ENCODE results near the gene HLA-G.

Gene HLA-G

DNA sequence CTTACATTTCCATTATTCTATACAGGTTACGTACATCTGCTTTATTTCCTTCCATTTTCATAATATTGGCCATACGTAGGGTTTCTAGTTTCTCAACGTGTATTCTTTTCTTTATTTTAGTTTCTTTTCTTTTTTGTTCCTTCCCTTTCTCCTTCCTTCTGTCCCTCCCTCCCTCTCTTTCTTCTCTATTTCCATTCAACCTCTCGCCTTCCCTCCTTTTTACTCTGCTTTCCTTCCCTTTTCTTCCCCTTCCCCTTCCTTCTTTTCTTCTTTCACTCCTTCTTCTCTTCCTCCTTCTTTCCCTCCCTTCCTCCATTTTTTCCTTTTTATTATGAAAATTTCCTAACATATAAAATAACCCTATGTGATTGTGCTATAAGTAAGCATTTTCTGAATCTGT, 8.7 kb upstream of the HLA-G start:
- DNase-seq (ENCODE audit: low spot score), result no peak

GRCh38 chr6:29824144-29824543, 3.5 kb upstream of the HLA-G start:
- no peak for DNase-seq (ENCODE audit: low spot score)

DNA sequence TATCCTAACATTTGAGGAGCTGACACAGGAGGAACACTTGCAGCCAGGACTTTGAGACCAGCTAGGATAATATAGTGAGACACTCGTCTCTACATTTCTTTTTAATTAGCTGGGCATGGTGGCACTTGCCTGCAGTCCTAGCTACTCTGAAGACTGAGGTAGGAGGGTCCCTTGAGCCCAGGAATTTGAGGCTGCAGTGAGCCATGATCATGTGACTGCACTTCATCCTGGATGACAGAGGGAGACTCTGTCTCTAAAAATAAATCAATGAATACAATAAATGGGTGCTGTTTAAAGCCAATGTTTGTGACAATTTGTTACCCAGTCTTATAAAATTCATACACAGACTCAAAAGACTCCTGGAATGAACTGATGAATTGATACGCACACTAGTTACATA, 1.8 kb upstream of the HLA-G start:
- DNase-seq (ENCODE audit: low spot score), result no peak

DNA sequence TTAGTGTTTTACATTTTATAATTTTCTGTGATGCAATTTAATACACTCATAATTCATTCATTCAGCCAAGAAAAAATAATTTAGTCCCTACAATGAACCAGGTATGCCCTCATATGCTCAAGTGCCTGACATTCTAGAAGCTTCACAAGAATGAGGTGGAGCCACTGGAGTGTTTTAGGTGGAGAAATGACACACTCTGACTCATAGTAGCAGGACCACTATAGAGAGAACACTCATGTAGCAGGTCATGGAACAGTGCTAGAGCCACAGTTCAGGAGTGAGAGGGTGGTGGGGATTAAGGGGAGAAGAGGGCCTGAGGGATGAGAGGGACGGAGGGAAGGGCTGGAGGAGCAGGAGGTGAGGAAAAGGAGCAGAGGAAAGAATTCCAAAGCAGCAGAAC, 1.4 kb upstream of the HLA-G start:
- no peak for DNase-seq (ENCODE audit: low spot score)

DNA sequence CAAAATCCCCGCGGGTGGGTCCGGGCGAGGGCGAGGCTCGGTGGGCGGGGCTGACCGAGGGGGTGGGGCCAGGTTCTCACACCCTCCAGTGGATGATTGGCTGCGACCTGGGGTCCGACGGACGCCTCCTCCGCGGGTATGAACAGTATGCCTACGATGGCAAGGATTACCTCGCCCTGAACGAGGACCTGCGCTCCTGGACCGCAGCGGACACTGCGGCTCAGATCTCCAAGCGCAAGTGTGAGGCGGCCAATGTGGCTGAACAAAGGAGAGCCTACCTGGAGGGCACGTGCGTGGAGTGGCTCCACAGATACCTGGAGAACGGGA, 809 bp downstream of the HLA-G start:
- no peak for DNase-seq (ENCODE audit: low spot score)

GRCh38 chr6:29829766-29830165, 2.1 kb downstream of the HLA-G start:
- DNase-seq (ENCODE audit: low spot score), result no peak

DNA sequence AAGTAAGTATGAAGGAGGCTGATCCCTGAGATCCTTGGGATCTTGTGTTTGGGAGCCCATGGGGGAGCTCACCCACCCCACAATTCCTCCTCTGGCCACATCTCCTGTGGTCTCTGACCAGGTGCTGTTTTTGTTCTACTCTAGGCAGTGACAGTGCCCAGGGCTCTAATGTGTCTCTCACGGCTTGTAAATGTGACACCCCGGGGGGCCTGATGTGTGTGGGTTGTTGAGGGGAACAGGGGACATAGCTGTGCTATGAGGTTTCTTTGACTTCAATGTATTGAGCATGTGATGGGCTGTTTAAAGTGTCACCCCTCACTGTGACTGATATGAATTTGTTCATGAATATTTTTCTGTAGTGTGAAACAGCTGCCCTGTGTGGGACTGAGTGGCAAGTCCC, 2.8 kb downstream of the HLA-G start:
- no peak for DNase-seq (ENCODE audit: low spot score)

DNA sequence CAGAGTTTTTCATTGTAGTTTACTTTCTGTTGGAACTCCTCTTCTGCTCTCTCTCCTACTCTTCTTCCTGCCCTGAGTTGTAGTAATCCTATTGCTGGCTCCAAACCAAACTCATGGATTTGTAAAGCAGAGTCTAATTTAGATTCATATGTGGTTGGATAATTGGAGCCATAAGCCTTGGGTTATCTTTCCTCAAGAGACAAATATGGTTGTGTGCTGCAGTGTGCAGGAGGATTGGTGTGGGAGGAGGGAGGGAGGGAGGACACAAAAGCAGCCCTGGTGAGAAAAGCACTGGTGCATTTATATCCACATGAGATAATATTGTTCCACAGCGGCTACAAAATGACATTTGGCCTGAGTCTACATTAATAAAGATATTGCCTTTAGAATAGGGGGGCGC, 4.2 kb downstream of the HLA-G start:
- DNase-seq (ENCODE audit: low spot score), result no peak

- peak; percentile 20 for DNase-seq (ENCODE audit: low spot score)
Measured at GRCh38 chr6:29834564-29835436, 7.2 kb downstream of the HLA-G start.

DNA sequence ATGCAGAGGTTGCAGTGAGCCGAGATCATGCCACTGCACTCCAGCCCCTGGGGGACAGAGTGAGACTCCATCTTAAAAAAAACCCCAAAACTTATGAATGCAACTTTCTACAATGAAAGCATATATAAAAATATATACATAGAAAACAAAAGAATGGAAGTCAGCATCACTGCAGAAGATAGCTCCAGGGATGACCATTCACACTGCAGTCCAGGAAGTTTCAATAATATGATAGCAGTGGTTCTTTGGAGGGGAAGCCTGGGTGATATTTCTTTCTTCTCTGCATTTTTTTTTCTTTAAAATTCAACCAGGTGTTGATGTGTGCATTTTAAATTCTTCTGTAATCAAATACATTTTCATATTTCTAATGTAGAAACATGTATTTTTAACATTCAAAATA, 12.3 kb downstream of the HLA-G start:
- no peak for DNase-seq (ENCODE audit: low spot score)

DNA sequence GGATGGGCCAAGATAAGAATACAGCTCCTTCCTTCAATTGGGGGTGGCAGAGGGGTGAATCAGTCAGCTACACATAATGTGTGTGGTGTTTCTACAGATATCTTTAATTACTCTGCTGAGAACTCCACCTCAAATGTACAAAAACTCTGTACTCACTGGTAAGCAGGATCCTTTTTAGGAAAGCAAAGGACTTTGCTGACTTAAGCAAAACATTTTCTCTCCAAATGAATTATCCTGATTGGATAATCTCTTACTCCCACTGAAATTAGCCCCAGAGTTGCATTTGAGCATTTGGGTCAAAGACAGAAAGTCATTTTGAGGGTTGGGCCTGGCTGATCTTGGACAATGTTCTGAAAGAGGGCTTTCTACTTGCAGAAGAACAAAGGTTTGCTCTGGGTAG, 13.4 kb downstream of the HLA-G start:
- DNase-seq (ENCODE audit: low spot score), result no peak

- no peak for DNase-seq (ENCODE audit: low spot score)
Measured at GRCh38 chr6:29845405-29846006, 17.9 kb downstream of the HLA-G start.

DNA sequence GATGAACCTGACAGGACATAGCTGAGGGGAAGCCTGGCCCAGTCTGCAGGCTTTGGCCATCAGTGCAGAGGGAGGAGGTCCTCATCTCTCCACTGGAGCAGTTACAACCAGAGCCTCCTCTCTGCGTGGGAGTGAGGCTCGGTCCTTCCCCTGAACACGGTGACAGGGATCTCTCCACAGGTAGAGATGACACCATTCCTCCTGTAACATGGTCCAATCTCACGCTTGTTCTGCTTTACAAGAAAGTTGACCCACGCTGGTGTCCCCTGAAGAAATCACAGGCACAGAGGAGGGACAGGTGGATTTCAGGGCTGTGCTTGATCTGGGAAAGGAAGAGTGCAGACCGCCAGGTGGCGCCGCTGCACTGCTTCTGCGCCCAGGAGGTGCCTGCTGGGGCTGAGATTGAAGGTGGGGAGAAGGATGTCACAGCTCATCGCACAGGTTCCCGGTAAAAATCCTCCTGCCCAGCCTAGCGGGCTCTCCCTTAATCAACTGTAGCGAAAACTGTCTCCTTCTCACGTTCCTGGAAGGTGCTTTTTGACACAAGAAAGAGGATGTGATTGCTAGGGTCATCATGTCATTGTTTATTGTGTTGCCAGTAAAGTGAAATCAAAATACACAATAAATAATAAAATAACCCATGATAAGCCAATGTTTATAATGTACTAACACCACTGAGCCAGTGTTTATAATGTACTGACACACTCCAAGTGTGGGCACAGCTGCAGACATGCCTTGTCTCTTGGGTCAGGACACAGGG, 20.4 kb downstream of the HLA-G start:
- peak; percentile 67 for DNase-seq (ENCODE audit: low spot score)

DNA sequence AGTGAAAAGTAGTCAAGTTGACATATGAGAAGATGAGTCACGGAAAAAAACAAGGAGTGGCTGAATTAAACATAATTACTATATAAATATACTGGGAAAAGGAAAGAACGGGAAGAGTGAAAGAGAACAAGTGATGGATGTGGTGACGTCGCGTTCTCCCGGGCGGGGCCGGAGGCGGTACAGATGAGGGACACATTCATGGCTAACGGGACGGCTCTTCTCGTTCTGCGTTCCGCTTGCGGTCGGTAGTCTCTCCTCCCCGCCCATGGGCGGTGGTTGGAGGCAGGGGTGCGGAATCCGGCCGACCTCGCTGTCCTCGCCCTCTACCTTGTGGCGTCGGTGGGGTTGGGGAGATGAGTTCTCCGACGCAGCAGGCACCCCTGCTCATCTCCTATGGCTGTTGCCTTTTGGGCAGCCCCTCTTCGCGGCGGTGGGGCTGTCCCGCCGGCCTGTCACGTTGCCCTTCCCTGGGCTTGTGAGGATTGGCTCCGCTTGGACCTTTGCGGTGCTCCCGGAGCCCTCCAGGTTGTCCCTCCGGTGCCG, 22.5 kb downstream of the HLA-G start:
- DNase-seq (ENCODE audit: low spot score), result no peak

- DNase-seq (ENCODE audit: low spot score), result no peak
Measured at GRCh38 chr6:29851190-29851589, 23.6 kb downstream of the HLA-G start.

- no peak for DNase-seq (ENCODE audit: low spot score)
Measured at GRCh38 chr6:29853245-29853644, 25.6 kb downstream of the HLA-G start.

GRCh38 chr6:29858006-29858405, 30.4 kb downstream of the HLA-G start:
- no peak for DNase-seq (ENCODE audit: low spot score)

- DNase-seq (ENCODE audit: low spot score), result no peak
Measured at GRCh38 chr6:29861521-29862255, 34.1 kb downstream of the HLA-G start.

- DNase-seq (ENCODE audit: low spot score), result no peak
Measured at GRCh38 chr6:29864037-29864810, 36.6 kb downstream of the HLA-G start.

DNA sequence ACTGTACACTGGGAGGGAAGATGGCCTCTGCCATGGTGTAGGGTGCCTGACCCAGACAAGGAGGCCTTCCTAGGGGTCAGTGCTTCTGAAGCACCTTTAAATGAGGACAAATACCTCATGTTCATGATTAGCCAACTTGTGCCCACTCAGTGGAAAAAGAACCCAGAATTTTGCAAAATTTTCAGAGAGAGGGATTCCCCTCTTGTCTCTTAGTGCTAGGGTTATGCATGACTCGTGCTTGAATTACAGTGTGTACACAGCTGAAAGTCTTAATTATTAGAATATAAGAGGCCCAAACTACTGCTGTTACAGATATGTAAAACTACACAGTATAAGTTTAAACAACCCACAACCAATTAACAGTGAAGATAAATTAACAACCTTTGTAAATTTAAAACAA, 38.0 kb downstream of the HLA-G start:
- no peak for DNase-seq (ENCODE audit: low spot score)

GRCh38 chr6:29870104-29870503, 42.5 kb downstream of the HLA-G start:
- no peak for DNase-seq (ENCODE audit: low spot score)

Data from AG08395 (cell line).